Lower leg skin (tissue), 4 donors: ENCODE results near the gene TIAM2. TPM values are rescaled to one million over a fixed set of nuclear protein-coding genes. Genes with fewer than 3 reads are reported as not detected.

ENCODE experiments used
- DNase-seq, 2 donors: peaks; one replicate each; pipeline ENCODE4 v3.0.0-alpha.2; 2019; ENCODE audit warnings: low spot score in 2 of 2
- H3K4me3 ChIP-seq: fragments of 200-600 bp; sonication (generic); 2 replicates; pipeline ENCODE4 v1.5.1; 2017; ENCODE audit warnings: mild to moderate bottlenecking, low read depth; ENCODE audit not compliant: poor library complexity, severe bottlenecking
- CTCF ChIP-seq, 3 donors: fragments of 450-650 bp; IDR thresholded peaks; one replicate each; pipeline ENCODE4 v1.5.1; 2016; ENCODE audit warnings: antibody characterized with exemption in 3 of 3, mild to moderate bottlenecking in 3 of 3, moderate library complexity in 2 of 3
- POLR2A ChIP-seq, 2 donors: fragments of 450-650 bp; IDR thresholded peaks; one replicate each; pipeline ENCODE4 v1.6.1; 2016 to 2017; ENCODE audit warnings: antibody characterized with exemption in 2 of 2, mild to moderate bottlenecking in 1 of 2, moderate library complexity in 1 of 2
- WGBS, 2 donors: methylation state at CpG; one replicate each; pipeline ENCODE4 v1.1.5; 2018; 5-methylcytosine and 5-hydroxymethylcytosine counted together
- intact Hi-C: fragments of 100-400 bp; cut with DNase I; formaldehyde crosslinking; loops from one replicate; pipeline ENCODE4 v1.15.0; 2023; ENCODE audit warnings: low total_unique reads
- total RNA-seq, 4 donors: library from RNA; depleted of rRNA; stranded (reverse); fragments of >200 nt; gene quantifications; one replicate each; pipeline ENCODE4 v1.1.0, GENCODE V29; 2016

TIAM2 gene
- 10 to 100 TPM in 1 of 4 donors, 1 to 10 TPM in 3; 5.4 to 11.0 (median 7.4) TPM for total RNA-seq

GRCh38 chr6:154995254-154996015 is at the start of gene TIAM2:
Gene TIAM2 (plus strand): TSS chr6:154995315. CDS start chr6:155129224, 133,909 bp downstream.
- no peak for TF ChIP-seq CTCF (IDR thresholded peaks at IDR 0.05)
- no peak for TF ChIP-seq POLR2A (IDR thresholded peaks at IDR 0.05)
- WGBS, 2 donors, result 0 to 10% methylated on average over 6 of the region's 102 CpGs
- no peak for DNase-seq

GRCh38 chr6:154950979-154951344 is 44.2 kb upstream of the TIAM2 start:
- 95 to 100% methylated on average over 5 to 7 of the region's 7 CpGs for WGBS, 2 donors
- no peak for TF ChIP-seq POLR2A (IDR thresholded peaks at IDR 0.05)
- TF ChIP-seq CTCF (IDR thresholded peaks at IDR 0.05), result no peak
- H3K4me3 ChIP-seq, result no peak overlapping the region
- no peak for DNase-seq
- intact Hi-C loops, result no loop called here

More at GRCh38 chr6:154995254-154996015, at the start of gene TIAM2:
- peak within 1 kb of the TSS; percentile 46 for H3K4me3 ChIP-seq
- intact Hi-C loops, result no loop called here

GRCh38 chr6:154951345-154952200 is 43.5 kb upstream of the TIAM2 start:
- intact Hi-C loops, result no loop called here
- no peak overlapping the region for H3K4me3 ChIP-seq
- WGBS, 2 donors, result 56 to 68% methylated on average over 10 of the region's 10 CpGs
- TF ChIP-seq CTCF (IDR thresholded peaks at IDR 0.05) (no peak), POLR2A (IDR thresholded peaks at IDR 0.05) (no peak)
- no peak for DNase-seq

GRCh38 chr6:154953644-154954043 is 41.5 kb upstream of the TIAM2 start:
- TF ChIP-seq CTCF (IDR thresholded peaks at IDR 0.05) (no peak), POLR2A (IDR thresholded peaks at IDR 0.05) (no peak)
- 93% methylated on average over 11 of the region's 11 CpGs for WGBS, 2 donors
- no peak for DNase-seq
- intact Hi-C loops, result no loop called here
- no peak overlapping the region for H3K4me3 ChIP-seq

- DNase-seq, result no peak
- intact Hi-C loops, result no loop called here
- no peak for TF ChIP-seq POLR2A (IDR thresholded peaks at IDR 0.05)
- no peak for TF ChIP-seq CTCF (IDR thresholded peaks at IDR 0.05)
- H3K4me3 ChIP-seq, result no peak overlapping the region
- 82 to 86% methylated on average over 4 of the region's 4 CpGs for WGBS, 2 donors
Measured at GRCh38 chr6:154954347-154954746, 40.8 kb upstream of the TIAM2 start.
